DND-41 (cell line): ENCODE measurements around the gene MAP3K7CL.

Source experiments
- ATAC-seq: fragments of 200-7000 bp; cut with Tn5 transposase; 3 replicates; pipeline ENCODE4 v1.9.1; 2021; ENCODE audit warnings: low read depth; ENCODE audit not compliant: insufficient read depth
- DNase-seq: peaks from one replicate; pipeline ENCODE4 v3.0.0-alpha.2; 2020
- H2AFZ ChIP-seq: 2 replicates; pipeline ENCODE4 v1.6.0; 2012; ENCODE audit warnings: low read depth, low read length
- H3K27ac ChIP-seq: 2 replicates; pipeline ENCODE4 v1.5.1; 2012; ENCODE audit warnings: low read length, inconsistent platforms
- H3K27me3 ChIP-seq: fragments of 200-600 bp; sonication (generic); 2 replicates; pipeline ENCODE4 v1.6.0; 2012; ENCODE audit warnings: low read length, mild to moderate bottlenecking, inconsistent platforms; ENCODE audit not compliant: insufficient read depth, poor library complexity
- H3K36me3 ChIP-seq: 2 replicates; pipeline ENCODE4 v1.5.1; 2012; ENCODE audit warnings: low read length, inconsistent platforms; ENCODE audit not compliant: insufficient read depth
- H3K4me1 ChIP-seq: 2 replicates; pipeline ENCODE4 v1.5.1; 2012; ENCODE audit warnings: mild to moderate bottlenecking, low read length; ENCODE audit not compliant: insufficient read depth
- H3K4me2 ChIP-seq: 2 replicates; pipeline ENCODE4 v1.6.0; 2012; ENCODE audit warnings: mild to moderate bottlenecking, moderate library complexity, low read length, inconsistent platforms; ENCODE audit not compliant: insufficient read depth
- H3K4me3 ChIP-seq, 2 experiments: fragments of 200-600 bp in 1 of 2; shearing (Covaris generic) in 1 of 2; 2 replicates each; pipeline ENCODE4 v1.5.1; 2012 to 2016; ENCODE audit warnings: inconsistent platforms in 2 of 2, low read length in 2 of 2, mild to moderate bottlenecking in 2 of 2, low read depth in 1 of 2, moderate library complexity in 1 of 2
- H3K79me2 ChIP-seq: 2 replicates; pipeline ENCODE4 v1.6.0; 2012; ENCODE audit warnings: low read length, inconsistent platforms; ENCODE audit not compliant: insufficient read depth
- H3K9ac ChIP-seq: 2 replicates; pipeline ENCODE4 v1.6.0; 2012; ENCODE audit warnings: low read depth, mild to moderate bottlenecking, inconsistent platforms, low read length, moderate library complexity
- H3K9me3 ChIP-seq: 2 replicates; pipeline ENCODE4 v1.5.1; 2012; ENCODE audit warnings: low read length, moderate library complexity, mild to moderate bottlenecking, inconsistent platforms; ENCODE audit not compliant: insufficient read depth, severe bottlenecking
- H4K20me1 ChIP-seq: 2 replicates; pipeline ENCODE4 v1.6.0; 2012; ENCODE audit warnings: low read length; ENCODE audit not compliant: insufficient read depth
- EZH2 ChIP-seq: IDR thresholded peaks from 3 replicates; pipeline ENCODE4 v1.6.1; 2012; ENCODE audit warnings: borderline replicate concordance, low read depth, mild to moderate bottlenecking, moderate library complexity, low read length, inconsistent platforms; ENCODE audit not compliant: severe bottlenecking
- TF ChIP-seq, protein P1 (sequence below): IDR thresholded peaks from 2 replicates; pipeline ENCODE4 v1.5.1; 2012; ENCODE audit warnings: borderline replicate concordance, low read length, moderate library complexity, mild to moderate bottlenecking; ENCODE audit not compliant: poor library complexity, severe bottlenecking; ENCODE audit errors: extremely low read depth

Gene MAP3K7CL

DNA sequence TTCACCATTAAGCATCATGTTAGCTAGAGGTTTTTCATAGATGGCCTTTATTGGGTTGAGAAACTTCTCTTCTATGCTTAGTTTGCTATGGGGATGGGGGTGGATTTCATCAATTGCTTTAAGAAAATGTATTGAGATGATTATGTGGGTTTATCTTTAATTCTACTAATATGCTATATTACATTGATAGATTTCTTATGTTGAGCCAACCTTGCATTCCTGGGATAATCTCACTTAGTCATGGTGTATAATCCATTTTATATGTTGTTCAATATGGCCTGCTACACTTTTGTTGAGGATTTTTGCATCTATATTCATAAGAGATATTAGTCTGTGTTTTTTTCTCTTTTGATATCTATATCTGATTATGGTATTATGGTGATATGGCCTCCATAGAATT lies 70.7 kb downstream of the MAP3K7CL start:
- ATAC-seq (no peak), DNase-seq (no peak)
- Histone ChIP-seq H3K9ac (no peak overlapping the region), H3K9me3 (peaks cover 8% of the 10 kb centered on the region), H3K4me1 (no peaks in the 10 kb centered on the region), H3K79me2 (no peaks in the 10 kb centered on the region), H3K27me3 (no peaks in the 10 kb centered on the region), H4K20me1 (no peaks in the 10 kb centered on the region), H2AFZ (no peak overlapping the region), H3K36me3 (no peaks in the 10 kb centered on the region), H3K4me3 (no peak overlapping the region), H3K4me2 (no peak overlapping the region), H3K27ac (no peak overlapping the region)
- TF ChIP-seq, protein P1, sequence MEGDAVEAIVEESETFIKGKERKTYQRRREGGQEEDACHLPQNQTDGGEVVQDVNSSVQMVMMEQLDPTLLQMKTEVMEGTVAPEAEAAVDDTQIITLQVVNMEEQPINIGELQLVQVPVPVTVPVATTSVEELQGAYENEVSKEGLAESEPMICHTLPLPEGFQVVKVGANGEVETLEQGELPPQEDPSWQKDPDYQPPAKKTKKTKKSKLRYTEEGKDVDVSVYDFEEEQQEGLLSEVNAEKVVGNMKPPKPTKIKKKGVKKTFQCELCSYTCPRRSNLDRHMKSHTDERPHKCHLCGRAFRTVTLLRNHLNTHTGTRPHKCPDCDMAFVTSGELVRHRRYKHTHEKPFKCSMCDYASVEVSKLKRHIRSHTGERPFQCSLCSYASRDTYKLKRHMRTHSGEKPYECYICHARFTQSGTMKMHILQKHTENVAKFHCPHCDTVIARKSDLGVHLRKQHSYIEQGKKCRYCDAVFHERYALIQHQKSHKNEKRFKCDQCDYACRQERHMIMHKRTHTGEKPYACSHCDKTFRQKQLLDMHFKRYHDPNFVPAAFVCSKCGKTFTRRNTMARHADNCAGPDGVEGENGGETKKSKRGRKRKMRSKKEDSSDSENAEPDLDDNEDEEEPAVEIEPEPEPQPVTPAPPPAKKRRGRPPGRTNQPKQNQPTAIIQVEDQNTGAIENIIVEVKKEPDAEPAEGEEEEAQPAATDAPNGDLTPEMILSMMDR, result no peak
- TF ChIP-seq EZH2, result no peak

DNA sequence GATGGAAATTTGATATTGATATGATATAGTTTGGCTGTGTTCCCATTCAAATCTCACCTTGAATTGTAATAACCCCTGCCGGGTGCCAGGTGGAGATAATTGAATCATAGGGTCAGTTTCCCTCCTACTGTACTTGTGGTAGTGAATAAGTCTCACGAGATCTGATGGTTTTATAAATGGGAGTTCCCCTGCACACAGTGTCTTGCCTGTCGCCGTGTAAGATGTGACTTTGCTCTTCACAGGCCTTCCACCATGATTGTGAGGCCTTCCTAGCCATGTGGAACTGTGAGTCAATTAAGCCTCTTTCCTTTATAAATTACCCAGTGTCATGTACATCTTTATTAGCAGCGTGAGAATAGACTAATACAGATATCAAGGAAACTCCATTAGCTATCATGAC lies 74.6 kb downstream of the MAP3K7CL start:
- H3K79me2 ChIP-seq, result no peaks in the 10 kb centered on the region
- DNase-seq (no peak), ATAC-seq (no peak)
- H3K36me3 ChIP-seq, result no peaks in the 10 kb centered on the region
- H4K20me1 ChIP-seq, result no peaks in the 10 kb centered on the region
- no peak overlapping the region for H3K4me2 ChIP-seq
- no peak overlapping the region for H3K9ac ChIP-seq
- no peaks in the 10 kb centered on the region for H3K27me3 ChIP-seq
- TF ChIP-seq EZH2, result no peak
- TF ChIP-seq, protein P1, result no peak
- H3K9me3 ChIP-seq, result peaks cover 8% of the 10 kb centered on the region
- H3K4me3 ChIP-seq, result no peak overlapping the region
- H3K4me1 ChIP-seq, result no peaks in the 10 kb centered on the region
- H3K27ac ChIP-seq, result no peak overlapping the region
- H2AFZ ChIP-seq, result no peak overlapping the region

DNA sequence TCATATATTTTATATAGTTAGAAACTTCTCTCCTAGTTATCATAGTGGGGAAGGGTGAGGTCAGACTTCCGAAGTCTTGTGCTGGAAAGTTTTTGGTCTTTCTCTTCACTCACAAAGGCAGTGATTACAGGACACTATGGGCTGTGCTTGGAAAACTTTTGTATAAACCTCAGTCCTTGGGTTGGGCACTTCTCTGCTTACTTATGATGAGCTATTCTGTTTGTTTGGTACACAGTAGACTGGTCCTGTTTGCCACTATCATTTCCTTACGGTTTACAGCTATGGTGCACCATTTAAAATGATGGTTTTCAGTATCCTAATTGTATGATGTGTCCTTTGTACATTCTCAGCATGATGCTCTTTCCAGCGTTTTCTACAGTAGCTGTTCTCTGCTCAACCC lies 75.5 kb downstream of the MAP3K7CL start:
- no peak overlapping the region for H2AFZ ChIP-seq
- no peaks in the 10 kb centered on the region for H4K20me1 ChIP-seq
- ATAC-seq (no peak), DNase-seq (no peak)
- H3K36me3 ChIP-seq, result no peaks in the 10 kb centered on the region
- no peak overlapping the region for H3K4me2 ChIP-seq
- H3K4me3 ChIP-seq, result no peak overlapping the region
- peaks cover 5% of the 10 kb centered on the region for H3K9me3 ChIP-seq
- H3K27ac ChIP-seq, result no peak overlapping the region
- TF ChIP-seq, protein P1, result no peak
- TF ChIP-seq EZH2, result no peak
- no peaks in the 10 kb centered on the region for H3K79me2 ChIP-seq
- no peak overlapping the region for H3K9ac ChIP-seq
- no peaks in the 10 kb centered on the region for H3K27me3 ChIP-seq
- H3K4me1 ChIP-seq, result no peaks in the 10 kb centered on the region

DNA sequence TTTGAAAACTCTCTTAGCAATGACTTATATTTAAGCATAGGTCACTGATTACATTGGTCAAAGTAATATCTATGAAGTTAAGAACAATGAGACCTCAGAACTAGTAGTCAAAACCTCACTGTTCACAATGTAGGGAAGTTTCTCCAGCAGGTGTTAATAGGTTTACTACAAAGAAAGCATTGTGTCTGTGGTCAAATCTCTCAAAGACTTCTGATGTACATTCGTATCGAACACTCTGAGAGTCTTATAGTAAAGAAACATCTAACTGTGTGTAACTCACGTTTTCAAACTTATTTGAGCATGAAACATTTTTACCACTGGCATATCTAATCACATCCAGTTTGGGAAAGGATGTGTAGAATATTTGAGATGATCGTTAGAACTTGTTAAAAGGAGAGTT lies 76.0 kb downstream of the MAP3K7CL start:
- no peaks in the 10 kb centered on the region for H3K79me2 ChIP-seq
- DNase-seq, result no peak

More for the DNA sequence above, 76.0 kb downstream of the MAP3K7CL start:
- H3K9me3 ChIP-seq, result peaks cover 2% of the 10 kb centered on the region
- H3K27ac ChIP-seq, result no peak overlapping the region
- H3K4me1 ChIP-seq, result no peaks in the 10 kb centered on the region
- ATAC-seq, result no peak
- H4K20me1 ChIP-seq, result no peaks in the 10 kb centered on the region
- no peak overlapping the region for H3K4me2 ChIP-seq
- TF ChIP-seq EZH2, result no peak
- TF ChIP-seq, protein P1, result no peak
- no peak overlapping the region for H2AFZ ChIP-seq
- no peaks in the 10 kb centered on the region for H3K36me3 ChIP-seq
- no peaks in the 10 kb centered on the region for H3K27me3 ChIP-seq
- no peak overlapping the region for H3K9ac ChIP-seq
- H3K4me3 ChIP-seq, result no peak overlapping the region
